ENCODE data around the gene BLCAP. TPM values are rescaled to one million over a fixed set of nuclear protein-coding genes. Genes with fewer than 3 reads are reported as not detected.

The BLCAP gene
- total and polyA plus RNA-seq, 2 of the 4 experiments (the other 2 are of a cell fraction): 17.7 to 67.3 TPM

DNA sequence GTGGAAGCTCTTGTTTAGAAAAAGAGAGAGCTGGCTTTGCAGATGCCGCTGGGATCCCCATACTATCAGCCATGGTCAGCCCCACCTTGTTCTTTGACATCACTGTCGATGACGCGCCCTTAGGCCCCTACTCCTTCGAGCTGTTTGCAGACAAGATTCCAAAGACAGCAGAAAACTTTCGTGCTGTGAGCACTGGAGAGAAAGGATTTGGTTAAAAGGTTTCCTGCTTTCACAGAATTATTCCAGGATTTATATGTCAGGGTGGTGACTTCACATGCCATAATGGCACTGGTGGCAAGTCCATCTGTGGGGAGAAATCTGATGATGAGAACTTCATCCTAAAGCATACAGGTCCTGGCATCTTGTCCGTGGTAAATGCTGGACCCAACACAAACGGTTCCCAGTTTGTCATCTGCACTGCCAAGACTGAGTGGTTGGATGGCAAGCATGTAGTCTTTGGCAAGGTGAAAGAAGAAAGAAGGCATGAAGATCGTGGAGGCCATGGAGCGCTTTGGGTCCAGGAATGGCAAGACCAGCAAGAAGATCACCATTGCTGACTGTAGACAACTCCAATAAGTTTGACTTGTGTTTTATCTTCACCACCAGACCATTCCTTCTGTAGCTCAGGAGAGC, 2.4 kb upstream of the BLCAP start:
- no peaks in the 10 kb centered on the region for H3K27me3 ChIP-seq (ENCODE audit: control insufficient read depth, insufficient read depth, low read length)
- H3K4me2 ChIP-seq (ENCODE audit: low read depth, low read length): no peak overlapping the region
- no peak overlapping the region for H3K18ac ChIP-seq (ENCODE audit: low read depth, low read length)
- H3K9ac ChIP-seq (ENCODE audit: low read depth, low read length): no peak overlapping the region
- H2BK20ac ChIP-seq (ENCODE audit: low read depth, low read length): no peak overlapping the region
- H2AFZ ChIP-seq (replicated peaks; ENCODE audit: low read length, poor library complexity): no peak overlapping the region
- in situ Hi-C loops (cut with MboI; ENCODE audit: low sequenced_read_pairs) (loop anchor here (5.0 kb wide), 3 partner anchors 138 to 333 kb away; no protein-coding TSS in a partner anchor), dilution Hi-C loops (cut with HindIII; ENCODE audit: low sequenced_read_pairs, unreplicated experiment) (no loop called here), intact Hi-C loops (cut with micrococcal nuclease) (loop anchor here (5.0 kb wide), 1 partner anchor 123 kb away; no protein-coding TSS in a partner anchor)
- no peak overlapping the region for H3K23ac ChIP-seq (ENCODE audit: low read depth, low read length)
- no peak overlapping the region for H3K27ac ChIP-seq (ENCODE audit: insufficient read depth, low read length)
- no peak overlapping the region for H2BK120ac ChIP-seq (ENCODE audit: low read depth, low read length)
- POLR2A ChIA-PET (ENCODE audit: unreplicated experiment): no interaction called here
- peaks cover 18% of the 10 kb centered on the region for H4K20me1 ChIP-seq (ENCODE audit: insufficient read depth, low read length)
- H4K5ac ChIP-seq (ENCODE audit: low read depth, low read length): no peak overlapping the region
- CTCF ChIA-PET: no interaction called here
- no peak overlapping the region for H3K14ac ChIP-seq (replicated peaks; ENCODE audit: low read depth, low read length)
- TF ChIP-seq NFE2L2 (IDR thresholded peaks at IDR 0.05; ENCODE audit: low read depth, low read length): no peak
- H4K8ac ChIP-seq (ENCODE audit: low read depth in 2 of 2, low read length in 2 of 2): no peak overlapping the region
- no peak overlapping the region for H2AK9ac ChIP-seq (replicated peaks; ENCODE audit: low read depth, low read length, poor library complexity)
- ATAC-seq (ENCODE audit: low read depth) (no peak), DNase-seq (no peak)
- no peak overlapping the region for H3K4ac ChIP-seq (ENCODE audit: low read depth, low read length)
- H2BK15ac ChIP-seq (ENCODE audit: low read depth, low read length): no peak overlapping the region
- no peak overlapping the region for H4K91ac ChIP-seq (ENCODE audit: insufficient read depth, low read depth, low read length)
- peaks cover 9% of the 10 kb centered on the region for H3K9me1 ChIP-seq (ENCODE audit: insufficient read depth, low read length)
- H3K4me1 ChIP-seq (ENCODE audit: control insufficient read depth, insufficient read depth, low read length): peaks cover 5% of the 10 kb centered on the region
- no peak overlapping the region for H3K56ac ChIP-seq (ENCODE audit: extremely low read depth, insufficient read depth, low read length)
- H3K4me3 ChIP-seq (ENCODE audit: insufficient read depth, low read depth, low read length): no peak overlapping the region
- no peak overlapping the region for H2BK5ac ChIP-seq (ENCODE audit: low read depth, low read length, poor library complexity, severe bottlenecking)
- H3K9me3 ChIP-seq (ENCODE audit: control insufficient read depth, insufficient read depth, low read length): no peaks in the 10 kb centered on the region
- H2AK5ac ChIP-seq (ENCODE audit: low read depth, low read length): no peak overlapping the region
- no TSS peak for BruUV-seq (replicated peaks)
- 80% methylated on average over 2 of the region's 10 CpGs; no CpG with 5 or more reads in 1 of the 2 experiments for WGBS, 2 experiments (ENCODE audit: extremely low coverage in 2 of 2, insufficient read length in 1 of 2)
- peaks cover 8 to 35% of the 10 kb centered on the region in 2 experiments for H3K79me1 ChIP-seq (ENCODE audit: low read depth in 1 of 2, low read length in 2 of 2)
- no peaks in the 10 kb centered on the region for H3K36me3 ChIP-seq (ENCODE audit: control insufficient read depth, insufficient read depth, low read length)
